HG03354 (cell line): Measurements from ENCODE around the gene ACTL7A.
"Not testable (repeated sequence)": the region's sequence is repeated elsewhere in the genome, so short reads cannot be mapped to it uniquely, and the experiment has no call there.

Experiments
- ATAC-seq: cut with Tn5 transposase; IDR thresholded peaks from one replicate; pipeline ENCODE4 v1.9.1; 2021; ENCODE audit warnings: mild to moderate bottlenecking; ENCODE audit not compliant: unreplicated experiment, poor library complexity, severe bottlenecking

Gene ACTL7A

GRCh38 chr9:108845947-108846346 lies 16.1 kb upstream of the ACTL7A start:
- no peak for ATAC-seq

GRCh38 chr9:108848296-108848695 lies 13.8 kb upstream of the ACTL7A start:
- not testable (repeated sequence) for ATAC-seq

- ATAC-seq = no peak
Measured at GRCh38 chr9:108850293-108850897, 11.7 kb upstream of the ACTL7A start.

GRCh38 chr9:108851138-108851537 lies 10.9 kb upstream of the ACTL7A start:
- no peak for ATAC-seq

GRCh38 chr9:108852079-108852478 lies 10.0 kb upstream of the ACTL7A start:
- ATAC-seq = no peak

GRCh38 chr9:108854094-108854493 lies 8.0 kb upstream of the ACTL7A start:
- ATAC-seq = no peak

- ATAC-seq = no peak
Measured at GRCh38 chr9:108854641-108855528, 7.2 kb upstream of the ACTL7A start.

- no peak for ATAC-seq
Measured at GRCh38 chr9:108855529-108855886, 6.6 kb upstream of the ACTL7A start.

- no peak for ATAC-seq
Measured at GRCh38 chr9:108855888-108856287, 6.2 kb upstream of the ACTL7A start, which contains the start of gene ACTL7B. Gene ACTL7B (minus strand): TSS chr9:108855986. CDS start chr9:108855930, 56 bp downstream.

GRCh38 chr9:108857572-108857971 lies 4.5 kb upstream of the ACTL7A start:
- ATAC-seq = no peak

GRCh38 chr9:108859459-108860114 lies 2.5 kb upstream of the ACTL7A start:
- no peak for ATAC-seq

- no peak for ATAC-seq
Measured at GRCh38 chr9:108860354-108860753, 1.7 kb upstream of the ACTL7A start.

GRCh38 chr9:108860764-108861163 lies 1.3 kb upstream of the ACTL7A start:
- ATAC-seq = no peak

- no peak for ATAC-seq
Measured at GRCh38 chr9:108861464-108861863, 602 bp upstream of the ACTL7A start.

- no peak for ATAC-seq
Measured at GRCh38 chr9:108863891-108864290, 1.8 kb downstream of the ACTL7A start.

GRCh38 chr9:108864446-108864845 lies 2.4 kb downstream of the ACTL7A start:
- ATAC-seq = no peak

GRCh38 chr9:108865037-108865436 lies 3.0 kb downstream of the ACTL7A start:
- no peak for ATAC-seq

- ATAC-seq = no peak
Measured at GRCh38 chr9:108866001-108866420, 3.9 kb downstream of the ACTL7A start.

- ATAC-seq = no peak
Measured at GRCh38 chr9:108867116-108867515, 5.0 kb downstream of the ACTL7A start.

- no peak for ATAC-seq
Measured at GRCh38 chr9:108867829-108868228, 5.8 kb downstream of the ACTL7A start.
